Bronchial epithelial cell (primary cell): ENCODE data around the gene PAOX. TPM values are rescaled to one million over a fixed set of nuclear protein-coding genes. Genes with fewer than 3 reads are reported as not detected.
A peak's percentile ranks its signal among the peaks of the same experiment; 100 is the strongest.

ENCODE experiments used
- DNase-seq: peaks from one replicate; pipeline ENCODE4 v3.0.0-alpha.2; 2010; ENCODE audit warnings: low read depth
- FAIRE-seq: peaks from 2 replicates; lab custom pipeline; 2011; peaks lifted over from hg19 to GRCh38; lab: Jason Lieb, UNC
- H3K27me3 ChIP-seq: 2 replicates; pipeline ENCODE4 v1.5.1; 2011; ENCODE audit warnings: low read length; ENCODE audit not compliant: control insufficient read depth, insufficient read depth
- H3K36me3 ChIP-seq: 2 replicates; pipeline ENCODE4 v1.5.1; 2011; ENCODE audit warnings: low read length; ENCODE audit not compliant: control insufficient read depth, insufficient read depth
- H3K4me3 ChIP-seq: 2 replicates; pipeline ENCODE4 v1.5.1; 2011; ENCODE audit warnings: mild to moderate bottlenecking, low read depth, low read length, control low read depth
- CTCF ChIP-seq: IDR thresholded peaks from 2 replicates; pipeline ENCODE4 v1.5.1; 2011; ENCODE audit warnings: mild to moderate bottlenecking, moderate library complexity, low read length, control low read depth, inconsistent platforms; ENCODE audit not compliant: insufficient read depth, severe bottlenecking
- total RNA-seq: library from RNA; depleted of rRNA; stranded (reverse); fragments of >200 nt; gene quantifications from 2 replicates; pipeline ENCODE4 v1.2.1, GENCODE V29; 2014

PAOX gene
- total RNA-seq, 1 donor from 2014 or later, result 5.0 TPM

DNA sequence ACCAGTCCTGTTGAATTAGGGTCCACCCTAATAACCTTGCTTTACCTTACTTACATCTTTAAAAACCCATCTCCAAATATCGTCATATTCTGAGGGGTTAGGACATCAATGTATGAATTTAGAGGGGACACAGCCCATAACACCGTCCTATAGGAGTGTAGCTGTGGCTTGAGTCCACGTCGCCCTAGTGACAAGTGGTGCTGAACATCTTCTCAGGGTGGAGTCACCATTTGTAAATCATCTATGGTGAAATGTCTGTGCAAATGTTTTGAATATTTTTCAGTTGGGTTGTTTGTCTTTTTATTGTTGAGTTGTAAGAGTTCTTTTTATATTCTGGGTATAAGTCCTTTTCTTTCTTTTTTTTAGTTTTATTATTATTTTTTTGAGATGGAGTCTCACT lies 37.1 kb upstream of the PAOX start:
- FAIRE-seq, result no peak
- H3K27me3 ChIP-seq, result peaks cover 4% of the 10 kb centered on the region
- no peak for TF ChIP-seq CTCF

DNA sequence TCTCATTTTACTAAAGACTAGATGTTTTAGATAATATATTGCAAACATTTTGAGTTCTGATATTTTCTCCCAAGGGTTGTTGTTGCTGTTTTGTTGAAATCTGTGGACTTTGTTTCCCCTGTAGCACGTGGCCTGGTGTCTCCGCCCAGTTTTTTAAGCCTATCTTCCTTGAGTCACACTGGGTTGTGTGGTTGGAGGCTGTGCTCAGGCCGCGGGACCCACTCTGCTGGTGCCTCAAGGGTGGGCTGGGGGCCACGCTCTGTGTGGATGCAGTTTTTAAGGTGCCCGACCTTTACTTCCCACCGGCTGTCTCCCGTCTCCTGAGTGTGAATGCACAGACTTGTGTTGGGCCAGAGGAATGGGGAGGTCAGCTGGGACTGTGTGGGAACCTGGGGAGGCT lies 36.1 kb upstream of the PAOX start:
- DNase-seq (no peak), FAIRE-seq (no peak)
- TF ChIP-seq CTCF, result no peak
- no peak overlapping the region for H3K4me3 ChIP-seq
- no peaks in the 10 kb centered on the region for H3K27me3 ChIP-seq
- no peaks in the 10 kb centered on the region for H3K36me3 ChIP-seq

More for the DNA sequence above, 37.1 kb upstream of the PAOX start:
- H3K36me3 ChIP-seq, result no peaks in the 10 kb centered on the region
- DNase-seq, result no peak
- H3K4me3 ChIP-seq, result no peak overlapping the region

GRCh38 chr10:133343558-133343957 lies 35.5 kb upstream of the PAOX start:
- H3K27me3 ChIP-seq, result no peaks in the 10 kb centered on the region
- peak; percentile 9 for DNase-seq
- no peak overlapping the region for H3K4me3 ChIP-seq
- no peaks in the 10 kb centered on the region for H3K36me3 ChIP-seq
- TF ChIP-seq CTCF, result no peak
- FAIRE-seq, result no peak

DNA sequence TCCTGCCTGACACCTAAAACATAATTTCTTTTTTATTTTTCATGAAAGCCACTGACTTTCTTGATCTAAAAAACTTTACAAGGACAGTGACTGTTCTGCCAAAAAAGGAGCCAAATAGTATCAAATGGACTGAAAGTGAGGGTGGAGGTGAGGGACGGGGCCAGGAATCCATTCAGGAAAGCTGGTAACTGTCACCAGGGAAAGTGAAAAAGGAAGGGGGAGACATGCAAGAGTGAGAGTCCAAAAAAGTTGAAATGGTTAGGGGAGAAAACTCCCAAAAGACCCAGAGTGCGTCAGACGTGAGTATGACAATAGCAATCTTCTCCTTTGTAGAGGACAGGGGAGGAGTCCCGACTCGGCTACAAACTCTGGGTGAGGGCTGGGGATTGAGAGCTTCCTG lies 34.8 kb upstream of the PAOX start:
- Histone ChIP-seq H3K27me3 (no peaks in the 10 kb centered on the region), H3K4me3 (no peak overlapping the region), H3K36me3 (no peaks in the 10 kb centered on the region)
- DNase-seq (no peak), FAIRE-seq (no peak)
- TF ChIP-seq CTCF, result no peak

- Histone ChIP-seq H3K4me3 (no peak overlapping the region), H3K36me3 (no peaks in the 10 kb centered on the region), H3K27me3 (no peaks in the 10 kb centered on the region)
- DNase-seq (no peak), FAIRE-seq (no peak)
- no peak for TF ChIP-seq CTCF
These were observed 32.6 kb upstream of the PAOX start for GRCh38 chr10:133346413-133346812.

- DNase-seq (no peak), FAIRE-seq (no peak)
- H3K27me3 ChIP-seq, result no peaks in the 10 kb centered on the region
- H3K4me3 ChIP-seq, result no peak overlapping the region
- H3K36me3 ChIP-seq, result no peaks in the 10 kb centered on the region
- TF ChIP-seq CTCF, result no peak
These were observed 31.1 kb upstream of the PAOX start for GRCh38 chr10:133347710-133348517.
